ENCODE data around the gene UCK1.
A peak's percentile ranks its signal among the peaks of the same experiment; 100 is the strongest.

The UCK1 gene

GRCh38 chr9:131478911-131479310 is 52.2 kb downstream of the UCK1 start:
- TF ChIP-seq CTCF (IDR thresholded peaks at IDR 0.05; ENCODE audit: insufficient read depth, low read depth, low read length, missing control alignments) = no peak
- H3K4me3 ChIP-seq (ENCODE audit: low read length) = no peak overlapping the region
- DNase-seq (ENCODE audit: low read depth) = no peak

- no peak overlapping the region for H3K4me3 ChIP-seq (ENCODE audit: low read length)
- peak; percentile 35 for DNase-seq (ENCODE audit: low read depth)
- TF ChIP-seq CTCF (IDR thresholded peaks at IDR 0.05; ENCODE audit: insufficient read depth, low read depth, low read length, missing control alignments) = peak; percentile 57
Measured at GRCh38 chr9:131478421-131478868, 52.6 kb downstream of the UCK1 start.

DNA sequence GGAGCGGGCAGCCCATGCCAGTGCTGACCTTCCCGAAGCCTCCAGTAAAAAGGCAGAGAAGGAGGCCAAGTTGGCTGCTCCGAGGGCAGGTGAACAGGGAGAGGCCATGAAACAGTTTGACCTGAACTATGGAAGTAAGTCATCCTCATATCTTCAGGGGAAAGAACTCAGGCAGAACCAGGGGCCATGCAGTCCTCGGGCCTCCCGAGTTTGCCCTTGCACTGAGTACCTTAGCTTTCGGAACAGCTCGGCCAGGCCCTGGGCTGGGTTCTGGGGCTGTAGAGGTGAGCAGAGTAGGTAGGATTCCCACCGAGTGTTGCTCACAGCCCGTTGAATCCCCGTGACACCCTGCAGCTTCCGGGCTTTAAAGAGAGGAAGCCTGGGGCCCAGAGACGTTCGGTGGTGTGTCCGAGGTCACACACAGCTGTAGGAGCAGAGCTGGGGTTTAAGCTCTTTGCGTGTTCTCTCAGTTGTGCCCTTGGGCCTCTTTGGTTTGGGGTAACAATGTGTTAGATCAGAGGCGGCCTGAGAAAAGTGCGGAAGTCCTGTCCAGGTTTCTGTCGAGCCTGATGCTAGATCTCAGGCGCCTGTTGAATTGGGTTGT is 53.1 kb downstream of the UCK1 start:
- DNase-seq (ENCODE audit: low read depth) = no peak
- no peak overlapping the region for H3K4me3 ChIP-seq (ENCODE audit: low read length)
- no peak for TF ChIP-seq CTCF (IDR thresholded peaks at IDR 0.05; ENCODE audit: insufficient read depth, low read depth, low read length, missing control alignments)

DNA sequence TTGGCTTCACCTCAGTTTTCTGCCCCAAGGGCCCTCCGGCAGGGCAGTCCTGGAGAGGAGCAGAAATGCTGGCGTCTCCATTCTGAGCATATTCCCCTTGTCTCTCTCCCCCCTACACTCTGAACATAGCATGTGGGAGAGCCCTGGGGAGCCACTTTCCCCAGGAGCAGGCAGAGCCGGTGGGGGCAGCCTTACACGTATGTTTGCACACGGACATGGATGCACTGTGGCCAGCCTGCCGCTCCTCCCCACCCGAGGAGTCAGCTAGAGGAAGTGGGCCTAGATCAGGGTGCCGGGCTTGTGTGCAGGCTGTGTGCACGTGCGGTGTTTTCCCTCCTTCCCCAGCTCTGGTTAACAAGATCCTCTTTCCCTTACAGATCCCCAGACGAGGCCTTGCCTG is 53.7 kb downstream of the UCK1 start:
- no peak for DNase-seq (ENCODE audit: low read depth)
- no peak overlapping the region for H3K4me3 ChIP-seq (ENCODE audit: low read length)
- TF ChIP-seq CTCF (IDR thresholded peaks at IDR 0.05; ENCODE audit: insufficient read depth, low read depth, low read length, missing control alignments) = no peak

DNA sequence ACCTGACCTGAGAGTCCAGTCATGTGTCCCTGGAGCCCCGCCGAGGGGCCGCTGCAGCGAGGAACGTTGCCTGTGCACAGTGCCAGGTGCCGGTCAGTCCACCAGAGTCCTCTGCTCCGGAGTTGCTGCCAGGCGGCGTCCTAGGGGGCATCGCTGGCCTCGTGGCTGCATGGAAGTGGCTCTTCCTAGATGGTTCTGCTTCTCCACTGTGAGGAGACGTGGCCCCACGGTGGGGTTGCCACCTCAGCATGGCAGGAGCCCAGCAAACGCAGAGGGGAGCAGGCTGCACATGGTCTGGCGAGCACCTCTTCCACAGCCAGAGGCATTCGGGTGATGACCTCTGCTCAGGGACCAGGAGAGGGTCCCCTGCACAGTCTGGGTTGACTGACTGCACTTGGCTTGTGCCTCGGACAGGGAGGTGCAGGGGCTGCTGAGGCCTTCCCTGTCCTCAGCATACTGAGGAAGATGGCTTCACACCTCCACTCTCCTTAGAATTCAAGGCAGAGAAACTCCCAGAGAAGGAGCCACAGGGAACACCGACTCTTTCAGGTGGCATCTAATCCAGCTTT is 54.2 kb downstream of the UCK1 start:
- no peak for DNase-seq (ENCODE audit: low read depth)
- H3K4me3 ChIP-seq (ENCODE audit: low read length) = no peak overlapping the region
- TF ChIP-seq CTCF (IDR thresholded peaks at IDR 0.05; ENCODE audit: insufficient read depth, low read depth, low read length, missing control alignments) = no peak

DNA sequence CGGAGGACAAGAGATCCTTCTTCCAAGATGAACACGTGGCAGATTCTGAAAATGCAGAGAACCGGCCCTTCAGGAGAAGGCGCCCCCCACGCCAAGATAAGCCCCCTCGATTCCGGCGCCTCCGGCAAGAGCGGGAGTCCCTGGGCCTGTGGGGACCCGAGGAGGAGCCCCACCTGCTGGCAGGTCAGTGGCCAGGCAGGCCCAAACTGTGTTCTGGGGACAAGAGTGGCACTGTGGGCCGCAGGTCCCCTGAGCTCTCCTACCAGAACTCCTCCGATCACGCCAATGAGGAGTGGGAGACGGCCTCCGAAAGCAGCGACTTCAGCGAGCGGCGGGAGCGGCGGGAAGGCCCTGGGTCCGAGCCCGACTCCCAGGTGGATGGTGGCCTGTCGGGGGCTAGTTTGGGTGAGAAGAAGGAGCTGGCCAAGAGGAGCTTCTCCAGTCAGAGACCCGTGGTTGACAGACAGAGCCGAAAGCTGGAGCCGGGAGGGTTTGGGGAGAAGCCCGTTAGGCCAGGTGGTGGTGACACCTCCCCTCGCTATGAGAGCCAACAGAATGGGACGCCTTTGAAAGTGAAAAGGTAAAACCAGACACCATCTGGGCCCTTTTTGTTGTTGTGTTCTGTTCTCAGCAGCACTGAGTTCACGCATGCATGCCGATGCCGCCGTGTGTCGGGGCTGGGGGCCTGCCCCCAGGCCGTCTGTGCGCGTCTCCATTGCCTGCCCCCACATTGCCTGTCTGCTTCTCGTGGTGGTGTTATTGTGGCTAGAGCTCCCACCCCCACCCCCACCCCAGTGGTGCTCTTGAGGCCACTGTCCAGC is 54.9 kb downstream of the UCK1 start:
- TF ChIP-seq CTCF (IDR thresholded peaks at IDR 0.05; ENCODE audit: insufficient read depth, low read depth, low read length, missing control alignments) = peak; percentile 44
- H3K4me3 ChIP-seq (ENCODE audit: low read length) = no peak overlapping the region
- DNase-seq (ENCODE audit: low read depth) = no peak

Measured in epithelial cell of esophagus (primary cell).